GM12878 (cell line): ENCODE data around the gene ADAMTSL2. TPM values are rescaled to one million over a fixed set of nuclear protein-coding genes. Genes with fewer than 3 reads are reported as not detected.

Source experiments
- ATAC-seq: fragments of 200-7000 bp; cut with Tn5 transposase; 3 replicates; pipeline ENCODE4 v1.9.1; 2020; ENCODE audit warnings: mild to moderate bottlenecking, moderate library complexity
- BruUV-seq: library from RNA; stranded (reverse); fragments of 400-500 nt; replicated peaks from 2 replicates; lab custom pipeline; 2021; lab: Mats Ljungman, UMichigan
- CTCF ChIA-PET: fragments of 300-600 bp; sonication (Branson Sonifier 250); formaldehyde crosslinking; extraction: SDS; loops from one replicate; lab custom pipeline; 2021; ENCODE audit warnings: inconsistent platforms; lab: Yijun Ruan, JAX
- POLR2A ChIA-PET: fragments of 350-600 bp; formaldehyde crosslinking; extraction: SDS; loops from one replicate; lab custom pipeline; 2021; ENCODE audit warnings: inconsistent platforms; lab: Charles Lee
- RAD21 ChIA-PET: fragments of 300-600 bp; sonication (Branson Sonifier 250); formaldehyde crosslinking; loops from one replicate; lab custom pipeline; 2023; ENCODE audit warnings: antibody characterized with exemption; ENCODE audit not compliant: unreplicated experiment; lab: Charles Lee
- SMC1A ChIA-PET: fragments of 300-600 bp; sonication (Branson Sonifier 250); formaldehyde crosslinking; loops from one replicate; lab custom pipeline; 2023; ENCODE audit not compliant: unreplicated experiment, uncharacterized antibody; lab: Charles Lee
- DNase-seq: peaks from one replicate; pipeline ENCODE4 v3.0.0-alpha.2; 2011; ENCODE audit warnings: low read depth, low spot score
- FAIRE-seq: peaks from 3 replicates; lab custom pipeline; 2011; peaks lifted over from hg19 to GRCh38; lab: Jason Lieb, UNC
- H2AFZ ChIP-seq: 2 replicates; pipeline ENCODE4 v1.6.0; 2011; ENCODE audit warnings: low read depth, low read length, control low read depth; ENCODE audit not compliant: control insufficient read depth
- H3K27ac ChIP-seq: 2 replicates; pipeline ENCODE4 v1.5.1; 2011; ENCODE audit warnings: control low read depth; ENCODE audit not compliant: control insufficient read depth, insufficient read depth
- H3K27me3 ChIP-seq, 2 experiments: replicated peaks in 1 of 2; 2 replicates each; pipeline versions ENCODE4 v1.6.0 to v1.6.1; 2011; ENCODE audit warnings: low read length in 1 of 2; ENCODE audit not compliant: control insufficient read depth in 2 of 2, insufficient read depth in 2 of 2
- H3K36me3 ChIP-seq, 2 experiments: 2 replicates each; pipeline ENCODE4 v1.5.1; 2011; ENCODE audit warnings: low read length in 1 of 2; ENCODE audit not compliant: control insufficient read depth in 2 of 2, insufficient read depth in 2 of 2
- H3K4me1 ChIP-seq: 2 replicates; pipeline ENCODE4 v1.6.1; 2011; ENCODE audit warnings: mild to moderate bottlenecking, low read length, moderate library complexity, mixed read lengths; ENCODE audit not compliant: control insufficient read depth, insufficient read depth
- H3K4me2 ChIP-seq: 2 replicates; pipeline ENCODE4 v1.6.0; 2011; ENCODE audit warnings: control low read depth; ENCODE audit not compliant: control insufficient read depth, insufficient read depth
- H3K4me3 ChIP-seq: fragments of 200-600 bp; sonication (generic); 2 replicates; pipeline ENCODE4 v1.5.1; 2016
- H3K79me2 ChIP-seq: 2 replicates; pipeline ENCODE4 v1.6.0; 2011; ENCODE audit warnings: low read length; ENCODE audit not compliant: control insufficient read depth, insufficient read depth
- H3K9ac ChIP-seq: 2 replicates; pipeline ENCODE4 v1.8.0; 2011; ENCODE audit warnings: low read length, control low read depth, mixed read lengths; ENCODE audit not compliant: control insufficient read depth, insufficient read depth
- H3K9me3 ChIP-seq: replicated peaks from 3 replicates; pipeline ENCODE4 v1.5.1; 2011; ENCODE audit warnings: mild to moderate bottlenecking, low read length; ENCODE audit not compliant: control insufficient read depth, insufficient read depth
- H4K20me1 ChIP-seq: 2 replicates; pipeline ENCODE4 v1.6.0; 2011; ENCODE audit not compliant: control insufficient read depth, insufficient read depth
- MEF2B ChIP-seq: fragments of 450-650 bp; IDR thresholded peaks from 2 replicates; pipeline ENCODE4 v1.6.1; 2018; ENCODE audit warnings: mild to moderate bottlenecking, moderate library complexity; ENCODE audit not compliant: partially characterized antibody, poor library complexity, severe bottlenecking
- MTA3 ChIP-seq: IDR thresholded peaks from 2 replicates; pipeline ENCODE4 v1.6.1; 2012; ENCODE audit warnings: low read length, inconsistent platforms, borderline replicate concordance
- SUZ12 ChIP-seq: fragments of 200-600 bp; sonication (generic); IDR thresholded peaks from one replicate; pipeline ENCODE4 v1.6.1; 2018; ENCODE audit warnings: antibody characterized with exemption, mild to moderate bottlenecking; ENCODE audit not compliant: unreplicated experiment
- ZNF274 ChIP-seq: IDR thresholded peaks from one replicate; pipeline ENCODE4 v1.8.0; 2011; ENCODE audit not compliant: insufficient read length, insufficient read depth
- WGBS: methylation state at CpG from one replicate; pipeline ENCODE4 v1.1.6; 2016; ENCODE audit warnings: low lambda C conversion rate; ENCODE audit not compliant: insufficient replicate concordance, insufficient coverage; ENCODE audit errors: missing lambda C conversion rate; 5-methylcytosine and 5-hydroxymethylcytosine counted together
- in situ Hi-C: fragments of 300-500 bp; cut with MboI; formaldehyde crosslinking; loops from 9 replicates; pipeline ENCODE4 v1.14.3; 2018; ENCODE audit warnings: mixed read lengths
- intact Hi-C: fragments of 100-400 bp; cut with micrococcal nuclease; formaldehyde crosslinking; loops from one replicate; pipeline ENCODE4 v1.14.2; 2022; ENCODE audit not compliant: unreplicated experiment
- polyA plus RNA-seq, 11 experiments: library from polyadenylated mRNA; depleted of rRNA in 4 of 11; unstranded in 6 of 11; stranded (reverse) in 5 of 11; fragments of >200 nt; fragmentation: Nextera tagmentation in 4 of 11; fragmentation: Illumina TruSeq in 1 of 11; extraction: Ambion mirVana in 4 of 11; extraction: Trizol in 1 of 11; gene quantifications; 1 replicate in 1 of 11; 2 replicates in 10 of 11; pipeline versions ENCODE4 v1.2.1 to v1.2.3, GENCODE V29; 2011 to 2016; ENCODE audit warnings: inconsistent platforms in 2 of 11, missing spikeins in 2 of 11, low read depth in 1 of 11
- total RNA-seq, 4 experiments: library from RNA; depleted of rRNA in 3 of 4; stranded (reverse); fragments of >200 nt in 3 of 4; fragmentation: Illumina TruSeq in 1 of 4; extraction: Trizol in 1 of 4; gene quantifications; 2 replicates each; pipeline versions ENCODE4 v1.2.1 to v1.2.3, GENCODE V29; 2013 to 2021
- TF ChIP-seq, protein P1 (sequence below): IDR thresholded peaks from 2 replicates; pipeline ENCODE4 v1.6.1; 2012; ENCODE audit warnings: low read depth, low read length, improper control_type of control experiment
- TF ChIP-seq, protein P2 (sequence below): fragments of 450-650 bp; IDR thresholded peaks from 2 replicates; pipeline ENCODE4 v1.6.1; 2016; ENCODE audit warnings: mild to moderate bottlenecking

ADAMTSL2 gene
- total and polyA plus RNA-seq, 10 of the 15 experiments (the other 5 are each of a cell fraction or from before 2014, with no cell fraction given): 0.07 TPM; not detected in 9

DNA sequence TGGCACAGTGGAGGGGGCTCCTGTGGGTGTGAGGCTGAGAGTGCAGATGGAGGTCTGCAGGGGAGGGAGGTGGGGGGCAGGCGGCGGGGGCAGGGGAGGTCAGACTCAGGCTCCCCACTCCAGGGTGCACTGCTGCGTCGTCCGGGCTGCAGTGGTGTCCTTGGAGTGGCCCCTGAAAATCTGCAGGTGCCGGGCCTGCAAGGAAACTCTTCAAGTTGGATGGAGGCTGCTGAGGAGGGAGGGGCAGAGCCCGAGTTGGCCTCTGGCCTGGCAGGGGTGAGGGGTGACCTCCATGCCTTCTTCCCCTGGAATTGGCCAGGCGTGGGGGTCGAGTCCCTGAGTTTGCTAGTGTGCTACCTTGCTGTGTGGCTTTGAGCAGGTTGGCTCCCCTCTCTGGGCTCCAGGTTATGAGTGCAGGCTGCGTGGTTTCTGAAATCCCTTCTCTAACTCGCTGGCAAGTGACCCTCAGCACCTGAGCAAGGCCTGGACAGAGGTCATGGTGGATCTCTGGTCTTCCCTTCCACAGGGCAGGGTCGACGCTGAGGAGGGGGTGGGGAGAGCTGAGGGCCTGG, 888 bp downstream of the ADAMTSL2 start:
- H3K27ac ChIP-seq: no peak overlapping the region

More for the DNA sequence above, 888 bp downstream of the ADAMTSL2 start:
- ChIA-PET POLR2A (no interaction called here), RAD21 (no interaction called here), SMC1A (no interaction called here), CTCF (no interaction called here)
- H2AFZ ChIP-seq: no peak overlapping the region
- no peak overlapping the region for H3K4me3 ChIP-seq
- ATAC-seq (no peak), FAIRE-seq (no peak), DNase-seq (no peak)
- no peak overlapping the region for H3K9ac ChIP-seq
- 41% methylated on average over 12 of the region's 13 CpGs for WGBS
- BruUV-seq: no TSS peak
- H3K27me3 ChIP-seq: peaks cover 8% of the 10 kb centered on the region in 2 experiments; a peak in 2 of 4 replicates
- no peaks in the 10 kb centered on the region; the same call in 1 of the 2 replicates for H3K4me1 ChIP-seq
- intact Hi-C loops: no loop called here
- no peak overlapping the region for H3K4me2 ChIP-seq
- TF ChIP-seq, protein P1, sequence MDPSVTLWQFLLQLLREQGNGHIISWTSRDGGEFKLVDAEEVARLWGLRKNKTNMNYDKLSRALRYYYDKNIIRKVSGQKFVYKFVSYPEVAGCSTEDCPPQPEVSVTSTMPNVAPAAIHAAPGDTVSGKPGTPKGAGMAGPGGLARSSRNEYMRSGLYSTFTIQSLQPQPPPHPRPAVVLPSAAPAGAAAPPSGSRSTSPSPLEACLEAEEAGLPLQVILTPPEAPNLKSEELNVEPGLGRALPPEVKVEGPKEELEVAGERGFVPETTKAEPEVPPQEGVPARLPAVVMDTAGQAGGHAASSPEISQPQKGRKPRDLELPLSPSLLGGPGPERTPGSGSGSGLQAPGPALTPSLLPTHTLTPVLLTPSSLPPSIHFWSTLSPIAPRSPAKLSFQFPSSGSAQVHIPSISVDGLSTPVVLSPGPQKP: no peak
- TF ChIP-seq MEF2B: no peak
- TF ChIP-seq, protein P2, sequence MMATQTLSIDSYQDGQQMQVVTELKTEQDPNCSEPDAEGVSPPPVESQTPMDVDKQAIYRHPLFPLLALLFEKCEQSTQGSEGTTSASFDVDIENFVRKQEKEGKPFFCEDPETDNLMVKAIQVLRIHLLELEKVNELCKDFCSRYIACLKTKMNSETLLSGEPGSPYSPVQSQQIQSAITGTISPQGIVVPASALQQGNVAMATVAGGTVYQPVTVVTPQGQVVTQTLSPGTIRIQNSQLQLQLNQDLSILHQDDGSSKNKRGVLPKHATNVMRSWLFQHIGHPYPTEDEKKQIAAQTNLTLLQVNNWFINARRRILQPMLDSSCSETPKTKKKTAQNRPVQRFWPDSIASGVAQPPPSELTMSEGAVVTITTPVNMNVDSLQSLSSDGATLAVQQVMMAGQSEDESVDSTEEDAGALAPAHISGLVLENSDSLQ: no peak
- no peak for TF ChIP-seq ZNF274
- TF ChIP-seq SUZ12: no peak
- no peak for TF ChIP-seq MTA3
- H4K20me1 ChIP-seq: no peaks in the 10 kb centered on the region
- H3K79me2 ChIP-seq: no peaks in the 10 kb centered on the region
- H3K9me3 ChIP-seq: no peaks in the 10 kb centered on the region
- no peaks in the 10 kb centered on the region for H3K36me3 ChIP-seq
- in situ Hi-C loops: loop anchor here (5.0 to 25.0 kb wide), 2 partner anchors 477 to 562 kb away; no protein-coding TSS in a partner anchor
